GM19328 (cell line): ENCODE measurements around the gene MTCP1.
A peak's percentile ranks its signal among the peaks of the same experiment; 100 is the strongest.

Experiments
- ATAC-seq: cut with Tn5 transposase; IDR thresholded peaks from one replicate; pipeline ENCODE4 v1.9.1; 2021; ENCODE audit warnings: mild to moderate bottlenecking, moderate library complexity; ENCODE audit not compliant: unreplicated experiment

MTCP1 gene

GRCh38 chrX:155054255-155054654, 16.7 kb downstream of the MTCP1 start:
- ATAC-seq = no peak

GRCh38 chrX:155053656-155054055, 17.3 kb downstream of the MTCP1 start:
- ATAC-seq = no peak

- ATAC-seq = no peak
These were observed 18.0 kb downstream of the MTCP1 start for GRCh38 chrX:155052738-155053498.

GRCh38 chrX:155048977-155049619, 21.8 kb downstream of the MTCP1 start:
- ATAC-seq = no peak

- no peak for ATAC-seq
These were observed 24.0 kb downstream of the MTCP1 start for GRCh38 chrX:155046811-155047528.

DNA sequence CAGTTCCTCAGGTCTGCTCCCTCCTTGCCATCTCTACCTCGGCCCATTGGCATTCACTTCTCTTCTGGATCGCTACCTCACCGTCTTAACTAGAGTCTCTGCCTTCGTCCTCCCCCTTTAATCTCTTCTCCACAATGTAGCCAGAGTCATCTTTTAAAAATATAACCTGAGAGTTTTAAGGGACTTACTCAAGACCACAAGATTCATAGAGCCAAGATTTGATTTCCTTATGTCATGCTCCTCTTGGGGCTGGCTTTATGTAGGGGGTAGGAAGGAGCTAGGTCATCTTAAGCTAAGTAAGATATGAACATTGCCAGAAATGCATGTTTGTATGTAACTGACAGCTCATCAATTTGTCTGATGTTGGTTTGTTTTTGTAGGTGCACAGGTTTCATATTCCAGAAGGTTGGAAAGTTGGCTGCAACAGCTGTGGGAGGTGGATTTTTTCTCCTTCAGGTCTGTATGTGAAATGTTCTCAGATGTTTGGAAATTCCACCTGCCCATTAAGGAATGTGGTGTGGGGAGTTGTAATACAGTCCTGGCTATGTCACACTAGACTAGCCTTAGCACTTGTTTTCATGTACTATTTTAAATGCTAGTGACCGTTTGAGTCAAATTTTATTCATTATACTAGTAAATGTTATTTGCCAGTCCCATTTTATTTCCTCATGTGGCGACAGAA, 24.7 kb downstream of the MTCP1 start:
- no peak for ATAC-seq

GRCh38 chrX:155035688-155036087, 35.2 kb downstream of the MTCP1 start:
- ATAC-seq = no peak

- no peak for ATAC-seq
These were observed 39.3 kb downstream of the MTCP1 start for GRCh38 chrX:155031657-155032056.

DNA sequence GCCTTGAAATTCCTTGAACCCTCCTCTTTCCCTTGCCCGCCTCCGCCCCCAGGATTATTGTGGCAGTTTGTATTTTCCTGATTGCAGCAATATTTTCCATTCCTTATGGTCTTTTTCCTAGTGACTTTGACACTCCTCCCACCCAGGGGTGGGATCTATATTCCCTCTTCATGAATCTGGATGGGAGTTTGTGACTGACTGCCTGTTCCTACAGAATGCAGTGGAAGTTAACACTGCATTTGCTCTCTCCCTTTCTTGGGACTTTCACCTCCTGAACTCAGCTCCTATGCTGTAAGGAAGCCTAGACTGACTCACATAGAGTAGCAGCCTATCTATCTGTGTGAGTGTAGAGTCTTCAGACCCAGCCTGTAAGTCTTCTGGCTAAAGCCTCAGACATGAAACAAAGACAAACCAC, 42.1 kb downstream of the MTCP1 start:
- ATAC-seq = no peak

DNA sequence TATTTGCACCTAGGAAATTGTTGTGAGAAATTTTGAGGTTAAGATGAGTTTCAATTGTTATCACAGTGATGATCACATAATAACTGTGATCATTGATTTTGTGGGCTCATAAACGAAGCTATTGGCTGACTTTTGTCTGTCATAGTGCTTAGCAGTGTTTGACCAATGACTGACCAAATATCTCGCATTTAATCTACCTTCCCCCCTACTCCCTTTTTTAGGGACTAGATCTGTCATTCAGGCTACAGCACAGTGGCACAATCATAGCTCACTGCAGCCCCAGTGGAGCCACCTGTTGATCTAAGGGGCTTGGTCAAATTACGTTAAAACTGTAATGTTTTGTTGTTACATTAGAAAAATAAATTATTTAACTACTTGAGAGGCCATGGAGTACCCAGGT, 42.8 kb downstream of the MTCP1 start:
- ATAC-seq = no peak

GRCh38 chrX:155027509-155028066, 43.3 kb downstream of the MTCP1 start:
- no peak for ATAC-seq

DNA sequence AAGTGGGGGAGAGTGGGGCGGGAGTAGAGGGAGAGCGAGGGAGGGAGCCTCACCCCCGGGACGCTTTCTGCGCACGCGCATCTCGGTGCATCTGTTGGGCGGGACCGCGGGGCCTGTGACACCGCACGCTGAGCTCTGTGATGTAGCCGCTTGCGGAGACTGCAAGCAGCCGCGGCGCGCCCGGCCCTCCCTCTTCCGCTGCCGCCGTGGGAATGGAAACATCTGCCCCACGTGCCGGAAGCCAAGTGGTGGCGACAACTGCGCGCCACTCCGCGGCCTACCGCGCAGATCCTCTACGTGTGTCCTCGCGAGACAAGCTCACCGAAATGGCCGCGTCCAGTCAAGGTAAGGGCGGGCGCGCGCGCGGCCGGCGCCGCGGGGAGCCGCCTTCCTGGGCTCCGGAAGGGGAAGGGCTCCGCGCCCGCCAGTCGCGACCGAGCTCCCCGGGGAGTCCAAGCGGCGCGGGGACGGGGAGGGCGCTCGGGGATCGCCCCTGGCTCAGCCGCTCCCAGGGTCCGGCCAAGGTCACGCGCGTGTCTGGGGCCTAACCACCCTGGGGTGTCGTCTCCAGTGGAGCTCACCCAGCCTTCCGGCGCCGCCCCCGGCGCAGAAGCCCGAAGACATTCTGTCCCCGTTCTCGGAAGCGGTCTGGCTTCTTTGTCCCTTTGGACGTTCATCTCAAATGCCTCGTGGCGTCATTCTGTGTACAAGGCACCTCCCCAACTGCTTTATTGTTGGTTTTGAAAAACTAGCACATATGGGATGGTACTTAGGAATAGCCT, 44.0 kb downstream of the MTCP1 start, which contains the start of gene FUNDC2:
Gene FUNDC2 (plus strand): TSS at position 118 of the 782 bp plus-strand sequence. CDS start 95 bp downstream, at position 213.
- ATAC-seq = peak; percentile 91

GRCh38 chrX:155026420-155026726, 44.6 kb downstream of the MTCP1 start:
- no peak for ATAC-seq

GRCh38 chrX:155023907-155024833, 46.8 kb downstream of the MTCP1 start:
- ATAC-seq = no peak

GRCh38 chrX:155022585-155022984, 48.4 kb downstream of the MTCP1 start, which contains the start of gene F8:
Gene F8 (minus strand): TSS chrX:155022723. CDS start chrX:155022552, 171 bp downstream.
- no peak for ATAC-seq

DNA sequence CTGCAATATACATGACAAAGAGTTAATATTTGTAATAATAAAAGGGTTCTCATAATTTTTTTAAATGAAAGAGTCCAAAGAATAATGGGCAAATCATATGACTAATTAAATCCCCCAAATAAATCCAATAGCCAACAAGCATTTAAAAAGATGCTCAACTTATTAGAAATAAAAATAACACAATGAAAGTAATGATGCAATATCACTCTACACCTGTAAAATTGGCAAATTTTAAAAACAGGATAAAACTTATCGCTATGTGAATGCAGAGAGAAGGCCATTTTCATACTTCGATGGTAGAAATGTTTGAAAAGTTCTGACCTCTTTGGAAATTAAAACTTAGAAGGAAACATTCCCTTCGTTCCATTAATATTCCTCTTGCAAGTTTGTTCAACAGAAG, 50.3 kb downstream of the MTCP1 start:
- ATAC-seq = no peak
